Body of pancreas (tissue), 4 donors: ENCODE results near the gene AGPAT3.
A peak's percentile ranks its signal among the peaks of the same experiment; 100 is the strongest.

Source experiments
- CTCF ChIP-seq, 7 experiments: fragments of 450-650 bp in 4 of 7; fragments of 200-600 bp in 3 of 7; sonication (generic) in 3 of 7; IDR thresholded peaks; one replicate each; pipeline ENCODE4 v1.5.1; 2016 to 2019; ENCODE audit warnings: antibody characterized with exemption in 7 of 7
- POLR2A ChIP-seq, 3 donors: fragments of 450-650 bp; IDR thresholded peaks; one replicate each; pipeline ENCODE4 v1.6.1; 2016; ENCODE audit warnings: antibody characterized with exemption in 3 of 3, mild to moderate bottlenecking in 2 of 3

DNA sequence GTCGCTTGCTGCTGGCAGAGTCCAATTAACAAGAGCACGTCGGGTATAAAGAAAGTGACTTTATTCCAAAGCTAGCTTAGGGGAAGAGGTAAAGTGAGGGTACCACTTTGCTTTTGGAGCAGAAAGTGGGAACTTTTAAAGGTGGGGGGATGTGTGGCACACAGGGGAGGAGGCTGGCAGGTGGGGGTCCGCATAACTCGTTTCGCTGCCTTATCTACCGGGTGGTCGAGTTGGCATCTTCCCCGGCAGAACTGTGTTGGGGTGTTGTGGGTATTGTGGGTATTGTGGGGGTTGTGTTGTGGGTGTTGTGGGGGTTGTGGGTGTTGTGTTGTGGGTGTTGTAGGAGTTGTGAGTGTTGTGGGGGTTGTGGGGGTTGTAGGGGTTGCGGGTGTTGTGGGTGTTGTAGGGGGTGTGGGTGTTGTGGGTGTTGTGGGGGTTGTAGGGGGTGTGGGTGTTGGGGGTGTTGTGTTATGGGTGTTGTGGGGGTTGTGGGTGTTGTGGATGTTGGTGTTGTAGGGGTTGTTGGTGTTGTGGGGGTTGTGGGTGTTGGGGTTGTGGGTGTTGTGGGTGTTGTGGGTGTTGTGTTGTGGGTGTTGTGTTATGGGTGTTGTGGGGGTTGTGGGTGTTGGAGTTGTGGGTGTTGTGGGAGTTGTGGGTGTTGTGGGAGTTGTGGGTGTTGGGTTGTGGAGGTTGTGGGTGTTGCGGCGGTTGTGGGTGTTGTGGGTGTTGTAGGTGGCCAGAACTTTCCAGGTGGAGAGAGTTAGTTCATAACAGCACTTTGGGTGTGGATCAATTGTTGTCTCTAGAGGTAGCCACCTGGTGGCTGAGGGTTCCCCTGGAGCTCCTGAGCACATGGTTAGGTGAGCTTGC, 52.7 kb downstream of the AGPAT3 start:
- TF ChIP-seq CTCF (IDR thresholded peaks at IDR 0.05) (peak in 3 of 7 experiments; percentile 5 to 12 (median 8)), POLR2A (IDR thresholded peaks at IDR 0.05) (no peak)
